ENCODE data around the gene MYRFL.

Gene MYRFL

DNA sequence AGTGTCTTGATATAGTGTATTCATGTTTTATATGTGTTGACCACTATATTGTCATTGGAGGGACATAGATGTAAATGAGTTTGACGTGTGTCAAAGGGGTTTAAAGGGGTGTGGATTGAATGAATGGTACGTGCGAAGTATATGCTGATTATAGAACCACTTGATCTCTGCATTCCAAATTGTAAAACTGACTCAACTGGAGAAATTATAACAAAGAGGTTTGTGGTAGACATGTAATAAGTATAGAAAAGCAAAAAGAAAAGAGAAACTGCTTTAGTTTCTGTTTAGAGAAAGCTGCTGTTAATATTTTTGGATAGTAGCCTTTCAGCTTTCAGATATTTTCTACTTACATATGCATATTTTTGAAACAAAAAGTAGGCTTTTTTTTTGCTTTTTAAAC lies 8.9 kb upstream of the MYRFL start:
- DNase-seq (ENCODE audit: low read depth) = no peak
- TF ChIP-seq, protein P1, sequence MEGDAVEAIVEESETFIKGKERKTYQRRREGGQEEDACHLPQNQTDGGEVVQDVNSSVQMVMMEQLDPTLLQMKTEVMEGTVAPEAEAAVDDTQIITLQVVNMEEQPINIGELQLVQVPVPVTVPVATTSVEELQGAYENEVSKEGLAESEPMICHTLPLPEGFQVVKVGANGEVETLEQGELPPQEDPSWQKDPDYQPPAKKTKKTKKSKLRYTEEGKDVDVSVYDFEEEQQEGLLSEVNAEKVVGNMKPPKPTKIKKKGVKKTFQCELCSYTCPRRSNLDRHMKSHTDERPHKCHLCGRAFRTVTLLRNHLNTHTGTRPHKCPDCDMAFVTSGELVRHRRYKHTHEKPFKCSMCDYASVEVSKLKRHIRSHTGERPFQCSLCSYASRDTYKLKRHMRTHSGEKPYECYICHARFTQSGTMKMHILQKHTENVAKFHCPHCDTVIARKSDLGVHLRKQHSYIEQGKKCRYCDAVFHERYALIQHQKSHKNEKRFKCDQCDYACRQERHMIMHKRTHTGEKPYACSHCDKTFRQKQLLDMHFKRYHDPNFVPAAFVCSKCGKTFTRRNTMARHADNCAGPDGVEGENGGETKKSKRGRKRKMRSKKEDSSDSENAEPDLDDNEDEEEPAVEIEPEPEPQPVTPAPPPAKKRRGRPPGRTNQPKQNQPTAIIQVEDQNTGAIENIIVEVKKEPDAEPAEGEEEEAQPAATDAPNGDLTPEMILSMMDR (conservative IDR thresholded peaks at IDR 0.05; ENCODE audit: low read length) = no peak
- no peak overlapping the region for H3K4me3 ChIP-seq (ENCODE audit: low read length)

DNA sequence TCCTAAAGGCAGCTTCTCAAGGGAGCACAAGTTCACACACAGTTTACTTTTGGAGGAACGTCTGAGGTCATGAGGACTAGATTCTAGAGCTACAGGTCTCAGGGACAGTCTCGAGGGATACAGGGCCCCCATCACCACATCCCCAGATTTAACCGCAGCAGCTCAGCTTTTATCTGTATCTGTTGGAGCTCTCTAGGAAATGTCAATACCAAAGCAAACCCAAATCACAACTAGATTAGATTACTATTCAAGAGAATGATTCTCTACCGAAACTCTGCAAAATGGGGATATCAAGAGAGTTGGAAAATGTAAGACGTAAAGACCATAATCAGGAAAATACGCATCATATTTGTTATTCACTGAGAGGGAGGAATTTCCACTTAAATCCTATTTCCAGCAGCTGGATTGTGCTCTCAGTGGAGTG lies 4.0 kb upstream of the MYRFL start:
- DNase-seq (ENCODE audit: low read depth) = no peak
- TF ChIP-seq, protein P1 (conservative IDR thresholded peaks at IDR 0.05; ENCODE audit: low read length) = no peak

DNA sequence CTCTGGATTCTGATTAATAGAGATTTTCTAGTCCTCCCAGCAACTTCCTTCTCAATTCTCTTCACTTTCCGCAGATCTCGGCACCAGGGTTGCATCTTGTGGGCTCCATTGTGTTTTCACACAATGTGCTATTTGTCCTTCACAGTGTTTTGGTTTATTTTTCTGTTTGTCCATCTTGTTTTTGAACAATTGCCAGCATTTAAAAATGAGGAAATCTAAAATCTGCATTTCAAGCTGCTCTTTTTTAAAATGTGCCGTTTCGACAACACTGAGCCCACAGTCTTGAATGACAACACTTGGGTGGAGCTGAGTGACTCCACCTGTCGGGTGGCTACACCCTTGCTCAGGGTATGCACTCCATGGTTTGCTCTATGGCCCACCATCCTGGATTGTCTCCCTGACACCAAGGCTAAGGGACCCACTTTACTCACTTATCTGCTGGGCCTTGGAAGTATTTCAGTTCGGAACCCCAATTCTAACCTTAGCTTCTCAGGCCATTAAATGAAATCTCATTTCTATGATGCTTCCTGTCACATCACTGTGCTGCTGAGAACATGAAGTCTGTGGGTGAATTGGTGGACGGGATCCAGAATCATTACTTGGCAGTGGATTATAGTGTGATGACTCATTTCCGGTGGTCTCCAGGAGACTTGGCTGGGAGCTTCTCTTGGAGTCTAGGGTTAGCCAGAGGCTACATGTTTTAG lies 3.4 kb upstream of the MYRFL start:
- DNase-seq (ENCODE audit: low read depth) = peak; percentile 21
- no peak overlapping the region for H3K4me3 ChIP-seq (ENCODE audit: low read length)

More for the DNA sequence above, 4.0 kb upstream of the MYRFL start:
- H3K4me3 ChIP-seq (ENCODE audit: low read length) = no peak overlapping the region

DNA sequence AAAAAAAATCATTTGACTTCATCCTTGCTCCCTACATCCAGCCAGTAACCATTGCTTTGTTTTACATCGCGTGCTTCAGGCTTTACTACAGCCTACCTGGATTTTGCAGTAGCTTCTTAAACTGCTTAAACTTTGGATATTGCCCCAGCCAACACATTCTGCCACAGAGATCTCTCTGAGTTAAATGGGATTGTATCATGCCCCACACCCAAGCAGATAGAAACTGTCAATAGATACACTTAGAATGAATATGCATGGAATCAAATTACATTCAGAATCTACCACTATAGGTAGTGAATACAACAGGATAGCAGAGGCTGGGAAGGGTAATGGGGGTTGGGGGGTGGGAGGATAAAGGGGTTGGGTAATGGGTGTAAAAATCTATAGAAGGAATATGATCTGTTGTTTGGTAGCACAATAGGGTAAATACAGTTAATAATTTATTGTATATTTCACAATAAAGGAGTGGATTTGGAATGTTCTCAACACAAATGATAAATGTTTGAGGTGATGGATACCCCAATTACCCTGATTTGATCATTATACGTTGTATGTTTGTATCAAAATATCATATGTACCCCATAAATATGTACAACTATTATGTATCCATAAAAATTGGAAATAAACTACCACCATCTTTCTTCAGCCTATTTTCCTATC lies 2.7 kb upstream of the MYRFL start:
- DNase-seq (ENCODE audit: low read depth) = no peak
- TF ChIP-seq, protein P1 (conservative IDR thresholded peaks at IDR 0.05; ENCODE audit: low read length) = no peak
- no peak overlapping the region for H3K4me3 ChIP-seq (ENCODE audit: low read length)

More for the DNA sequence above, 3.4 kb upstream of the MYRFL start:
- TF ChIP-seq, protein P1 (conservative IDR thresholded peaks at IDR 0.05; ENCODE audit: low read length) = no peak

DNA sequence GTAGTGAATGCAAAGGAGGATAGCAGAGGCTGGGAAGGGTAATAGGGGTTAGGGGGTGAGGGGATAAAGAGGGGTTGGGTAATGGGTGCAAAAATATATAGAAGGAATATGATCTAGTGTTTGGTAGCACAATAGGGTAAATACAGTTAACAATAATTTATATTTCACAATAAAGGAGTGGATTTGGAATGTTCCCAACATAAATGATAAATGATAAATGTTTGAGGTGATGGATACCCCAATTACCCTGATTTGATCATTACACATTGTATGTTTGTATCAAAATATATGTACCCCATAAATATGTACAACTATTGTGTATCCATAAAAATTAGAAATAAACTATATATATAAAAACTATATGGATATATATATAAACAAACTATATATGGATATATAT lies 999 bp upstream of the MYRFL start:
- TF ChIP-seq, protein P1 (conservative IDR thresholded peaks at IDR 0.05; ENCODE audit: low read length) = no peak
- H3K4me3 ChIP-seq (ENCODE audit: low read length) = no peak overlapping the region
- DNase-seq (ENCODE audit: low read depth) = no peak

DNA sequence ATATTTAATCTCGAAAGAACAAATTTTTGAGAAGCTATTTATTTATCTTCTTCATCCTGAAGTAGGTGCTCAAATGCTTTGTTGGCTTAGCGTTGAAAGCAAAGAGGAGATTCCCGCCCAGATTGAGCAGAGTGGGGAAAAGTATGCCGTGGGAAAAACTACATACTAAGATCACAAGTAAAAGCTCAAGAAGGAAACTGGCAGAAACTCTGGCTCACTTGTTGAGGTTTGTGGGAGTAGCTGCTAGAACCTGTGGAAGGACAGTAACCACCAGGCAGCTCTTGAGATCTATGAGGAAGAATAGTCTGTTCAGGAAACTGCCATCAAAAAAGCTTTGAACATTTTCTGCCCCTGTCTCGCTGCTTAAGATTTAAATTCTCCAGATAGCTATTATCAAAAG lies 3.9 kb downstream of the MYRFL start:
- TF ChIP-seq, protein P1 (conservative IDR thresholded peaks at IDR 0.05; ENCODE audit: low read length) = no peak
- no peak for DNase-seq (ENCODE audit: low read depth)
- no peak overlapping the region for H3K4me3 ChIP-seq (ENCODE audit: low read length)

DNA sequence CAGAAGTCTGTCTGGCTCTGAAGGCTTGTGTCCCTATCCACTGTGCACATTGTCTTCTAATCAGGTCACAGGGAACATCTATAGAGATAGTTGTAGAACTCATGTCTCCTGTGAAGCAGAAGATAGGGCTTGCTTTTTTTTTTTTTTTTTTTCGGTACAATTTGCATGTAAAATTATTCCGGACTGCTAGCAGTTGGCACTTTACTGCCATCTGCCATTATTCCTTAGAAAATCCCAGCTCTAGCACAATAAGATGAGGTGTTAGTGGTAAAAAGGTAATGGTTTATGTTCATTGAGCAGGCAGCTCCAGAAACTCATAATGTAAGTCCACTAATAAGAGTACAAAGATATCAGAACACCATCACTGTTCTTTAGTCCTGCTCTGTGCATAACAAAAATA lies 8.7 kb downstream of the MYRFL start:
- no peak for DNase-seq (ENCODE audit: low read depth)
- no peak overlapping the region for H3K4me3 ChIP-seq (ENCODE audit: low read length)
- TF ChIP-seq, protein P1 (conservative IDR thresholded peaks at IDR 0.05; ENCODE audit: low read length) = no peak

All from AG10803 (cell line).